Measurements from ENCODE around the gene SRGAP3. TPM values are rescaled to one million over a fixed set of nuclear protein-coding genes. Genes with fewer than 3 reads are reported as not detected.

SRGAP3 gene
- total RNA-seq, 1 donor, result 2.5 TPM

DNA sequence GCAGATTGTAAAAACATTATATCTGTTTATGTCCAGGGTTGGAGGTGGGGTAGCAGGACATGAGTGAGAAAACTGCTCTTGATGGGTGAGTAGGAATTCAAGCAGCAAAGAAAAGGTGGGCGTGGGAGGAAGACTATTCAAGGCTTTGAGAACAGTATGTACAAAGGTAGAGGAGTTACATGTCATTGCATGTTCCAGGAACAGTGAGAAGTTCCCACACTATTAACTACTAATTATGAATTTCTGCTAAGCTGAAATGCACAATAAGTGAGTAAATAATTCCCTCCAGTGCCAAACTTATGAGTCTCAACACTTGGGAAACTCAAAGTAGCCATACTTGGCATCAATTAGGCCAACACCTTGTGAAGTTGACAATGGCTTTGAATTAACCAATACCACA, 80.1 kb downstream of the SRGAP3 start:
- Histone ChIP-seq H3K36me3 (ENCODE audit: insufficient read depth, low read length) (no peaks in the 10 kb centered on the region), H3K4me3 (ENCODE audit: insufficient read depth, low read length) (no peak overlapping the region), H3K4me1 (ENCODE audit: insufficient read depth, low read length) (no peaks in the 10 kb centered on the region), H4K20me1 (ENCODE audit: insufficient read depth, low read length) (no peaks in the 10 kb centered on the region), H3K79me2 (ENCODE audit: insufficient read depth, low read length) (no peaks in the 10 kb centered on the region), H3K4me2 (ENCODE audit: insufficient read depth, low read length) (no peak overlapping the region), H2AFZ (ENCODE audit: low read length) (no peak overlapping the region), H3K9me3 (ENCODE audit: low read depth, low read length) (no peaks in the 10 kb centered on the region), H3K27me3 (ENCODE audit: insufficient read depth, low read length) (no peaks in the 10 kb centered on the region), H3K27ac (ENCODE audit: low read depth, low read length) (no peak overlapping the region)
- TF ChIP-seq CTCF (IDR thresholded peaks at IDR 0.05; ENCODE audit: extremely low read depth, low read depth, low read length), result no peak
- no peak for DNase-seq (ENCODE audit: insufficient read length, low spot score, missing footprints)

- Histone ChIP-seq H3K9me3 (ENCODE audit: low read depth, low read length) (no peaks in the 10 kb centered on the region), H3K4me1 (ENCODE audit: insufficient read depth, low read length) (no peaks in the 10 kb centered on the region), H3K79me2 (ENCODE audit: insufficient read depth, low read length) (no peaks in the 10 kb centered on the region), H3K36me3 (ENCODE audit: insufficient read depth, low read length) (no peaks in the 10 kb centered on the region), H3K4me2 (ENCODE audit: insufficient read depth, low read length) (no peak overlapping the region), H4K20me1 (ENCODE audit: insufficient read depth, low read length) (no peaks in the 10 kb centered on the region), H3K27me3 (ENCODE audit: insufficient read depth, low read length) (no peaks in the 10 kb centered on the region), H2AFZ (ENCODE audit: low read length) (no peak overlapping the region), H3K27ac (ENCODE audit: low read depth, low read length) (no peak overlapping the region), H3K4me3 (ENCODE audit: insufficient read depth, low read length) (no peak overlapping the region)
- DNase-seq (ENCODE audit: insufficient read length, low spot score, missing footprints), result no peak
- TF ChIP-seq CTCF (IDR thresholded peaks at IDR 0.05; ENCODE audit: extremely low read depth, low read depth, low read length), result no peak
Measured at GRCh38 chr3:9168241-9168741, 81.2 kb downstream of the SRGAP3 start.

- Histone ChIP-seq H3K4me3 (ENCODE audit: insufficient read depth, low read length) (no peak overlapping the region), H3K27me3 (ENCODE audit: insufficient read depth, low read length) (no peaks in the 10 kb centered on the region), H3K27ac (ENCODE audit: low read depth, low read length) (no peak overlapping the region), H4K20me1 (ENCODE audit: insufficient read depth, low read length) (no peaks in the 10 kb centered on the region), H2AFZ (ENCODE audit: low read length) (no peak overlapping the region), H3K4me1 (ENCODE audit: insufficient read depth, low read length) (no peaks in the 10 kb centered on the region), H3K79me2 (ENCODE audit: insufficient read depth, low read length) (no peaks in the 10 kb centered on the region), H3K4me2 (ENCODE audit: insufficient read depth, low read length) (no peak overlapping the region), H3K9me3 (ENCODE audit: low read depth, low read length) (no peaks in the 10 kb centered on the region), H3K36me3 (ENCODE audit: insufficient read depth, low read length) (no peaks in the 10 kb centered on the region)
- DNase-seq (ENCODE audit: insufficient read length, low spot score, missing footprints), result no peak
- no peak for TF ChIP-seq CTCF (IDR thresholded peaks at IDR 0.05; ENCODE audit: extremely low read depth, low read depth, low read length)
Measured at GRCh38 chr3:9167222-9167621, 82.2 kb downstream of the SRGAP3 start.

DNA sequence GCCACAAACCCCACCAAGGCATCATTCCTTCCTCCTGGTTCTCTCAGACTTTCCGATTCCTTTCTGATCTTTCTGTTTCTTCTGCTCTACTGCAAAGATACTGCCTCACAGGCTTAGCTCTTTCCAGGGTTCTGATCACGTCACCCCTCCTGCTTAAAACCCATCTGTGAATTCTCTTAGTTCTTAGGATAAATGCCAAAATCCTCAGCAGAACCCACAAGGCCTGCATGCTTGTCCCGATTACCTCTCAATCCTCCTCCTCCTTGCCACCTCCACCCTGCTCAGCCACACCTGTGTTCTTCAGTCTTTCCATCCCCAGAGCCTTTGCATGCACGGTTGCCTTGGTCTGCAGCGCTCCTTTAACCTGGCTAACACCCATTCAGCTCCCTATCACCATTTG, 84.0 kb downstream of the SRGAP3 start:
- Histone ChIP-seq H3K4me2 (ENCODE audit: insufficient read depth, low read length) (no peak overlapping the region), H3K27me3 (ENCODE audit: insufficient read depth, low read length) (no peaks in the 10 kb centered on the region), H3K9me3 (ENCODE audit: low read depth, low read length) (no peaks in the 10 kb centered on the region), H3K36me3 (ENCODE audit: insufficient read depth, low read length) (no peaks in the 10 kb centered on the region), H3K79me2 (ENCODE audit: insufficient read depth, low read length) (no peaks in the 10 kb centered on the region), H3K4me1 (ENCODE audit: insufficient read depth, low read length) (no peaks in the 10 kb centered on the region), H2AFZ (ENCODE audit: low read length) (no peak overlapping the region), H4K20me1 (ENCODE audit: insufficient read depth, low read length) (no peaks in the 10 kb centered on the region), H3K4me3 (ENCODE audit: insufficient read depth, low read length) (no peak overlapping the region), H3K27ac (ENCODE audit: low read depth, low read length) (no peak overlapping the region)
- DNase-seq (ENCODE audit: insufficient read length, low spot score, missing footprints), result no peak
- TF ChIP-seq CTCF (IDR thresholded peaks at IDR 0.05; ENCODE audit: extremely low read depth, low read depth, low read length), result no peak
